ENCODE data around the gene CFAP119.

Gene CFAP119

GRCh38 chr16:30786115-30786935 is 24.5 kb upstream of the CFAP119 start:
- peak overlapping the region; percentile 91 for H3K4me3 ChIP-seq (ENCODE audit: control insufficient read depth, low read depth, low read length)
- no peak for DNase-seq (ENCODE audit: low read depth)
- TF ChIP-seq CTCF (IDR thresholded peaks at IDR 0.05; ENCODE audit: control insufficient read depth, insufficient read depth, low read depth, low read length, missing control alignments) = no peak

- TF ChIP-seq CTCF (IDR thresholded peaks at IDR 0.05; ENCODE audit: control insufficient read depth, insufficient read depth, low read depth, low read length, missing control alignments) = no peak
- peak overlapping the region; percentile 91 for H3K4me3 ChIP-seq (ENCODE audit: control insufficient read depth, low read depth, low read length)
- no peak for DNase-seq (ENCODE audit: low read depth)
Measured at GRCh38 chr16:30785126-30786106, 23.6 kb upstream of the CFAP119 start.

GRCh38 chr16:30784215-30784614 is 22.4 kb upstream of the CFAP119 start:
- TF ChIP-seq CTCF (IDR thresholded peaks at IDR 0.05; ENCODE audit: control insufficient read depth, insufficient read depth, low read depth, low read length, missing control alignments) = no peak
- H3K4me3 ChIP-seq (ENCODE audit: control insufficient read depth, low read depth, low read length) = no peak overlapping the region
- DNase-seq (ENCODE audit: low read depth) = no peak

- TF ChIP-seq CTCF (IDR thresholded peaks at IDR 0.05; ENCODE audit: control insufficient read depth, insufficient read depth, low read depth, low read length, missing control alignments) = no peak
- H3K4me3 ChIP-seq (ENCODE audit: control insufficient read depth, low read depth, low read length) = no peak overlapping the region
- no peak for DNase-seq (ENCODE audit: low read depth)
Measured at GRCh38 chr16:30783280-30784109, 21.6 kb upstream of the CFAP119 start.

GRCh38 chr16:30782486-30783279 is 20.8 kb upstream of the CFAP119 start:
- no peak overlapping the region for H3K4me3 ChIP-seq (ENCODE audit: control insufficient read depth, low read depth, low read length)
- TF ChIP-seq CTCF (IDR thresholded peaks at IDR 0.05; ENCODE audit: control insufficient read depth, insufficient read depth, low read depth, low read length, missing control alignments) = no peak
- DNase-seq (ENCODE audit: low read depth) = no peak

Data from AG09309 (cell line).